Measurements from ENCODE around the gene EXT2.

The EXT2 gene

GRCh38 chr11:44143987-44144909 lies 48.8 kb downstream of the EXT2 start:
- no peak for DNase-seq (ENCODE audit: low read depth)

GRCh38 chr11:44145011-44145775 lies 49.7 kb downstream of the EXT2 start:
- no peak for TF ChIP-seq CTCF (IDR thresholded peaks at IDR 0.05; ENCODE audit: low read depth, low read length, missing control alignments)
- H3K4me3 ChIP-seq (ENCODE audit: low read depth, low read length), result no peak overlapping the region
- no peak for DNase-seq (ENCODE audit: low read depth)

More at GRCh38 chr11:44143987-44144909, 48.8 kb downstream of the EXT2 start:
- no peak overlapping the region for H3K4me3 ChIP-seq (ENCODE audit: low read depth, low read length)
- TF ChIP-seq CTCF (IDR thresholded peaks at IDR 0.05; ENCODE audit: low read depth, low read length, missing control alignments), result no peak

- TF ChIP-seq CTCF (IDR thresholded peaks at IDR 0.05; ENCODE audit: low read depth, low read length, missing control alignments), result no peak
- H3K4me3 ChIP-seq (ENCODE audit: low read depth, low read length), result no peak overlapping the region
- DNase-seq (ENCODE audit: low read depth), result no peak
Observed at GRCh38 chr11:44146931-44147330, 51.5 kb downstream of the EXT2 start.

GRCh38 chr11:44147751-44148150 lies 52.3 kb downstream of the EXT2 start:
- TF ChIP-seq CTCF (IDR thresholded peaks at IDR 0.05; ENCODE audit: low read depth, low read length, missing control alignments), result no peak
- no peak overlapping the region for H3K4me3 ChIP-seq (ENCODE audit: low read depth, low read length)
- DNase-seq (ENCODE audit: low read depth), result no peak

GRCh38 chr11:44149651-44150050 lies 54.2 kb downstream of the EXT2 start:
- no peak overlapping the region for H3K4me3 ChIP-seq (ENCODE audit: low read depth, low read length)
- TF ChIP-seq CTCF (IDR thresholded peaks at IDR 0.05; ENCODE audit: low read depth, low read length, missing control alignments), result no peak
- DNase-seq (ENCODE audit: low read depth), result no peak

- TF ChIP-seq CTCF (IDR thresholded peaks at IDR 0.05; ENCODE audit: low read depth, low read length, missing control alignments), result no peak
- no peak for DNase-seq (ENCODE audit: low read depth)
Observed at GRCh38 chr11:44150401-44150800, 54.9 kb downstream of the EXT2 start.

More at GRCh38 chr11:44150401-44150800, 54.9 kb downstream of the EXT2 start:
- H3K4me3 ChIP-seq (ENCODE audit: low read depth, low read length), result no peak overlapping the region

All from GM12864 (cell line).